Measurements from ENCODE around the gene LRRC61.

LRRC61 gene

GRCh38 chr7:150368096-150368883 is 45.1 kb downstream of the LRRC61 start, which contains the start of gene REPIN1 (continued):
- no peak; the same call in none of the 2 replicates for TF ChIP-seq ZBTB10 (tag by site-specific recombination; IDR thresholded peaks at IDR 0.05)
- TF ChIP-seq ZBTB6 (tag by site-specific recombination; IDR thresholded peaks at IDR 0.05), result 0 out of 2 replicates have a peak, but pooled peaks have one; percentile 46
- no peak for TF ChIP-seq ZNF169 (tag by site-specific recombination; IDR thresholded peaks at IDR 0.05)
- no peak for TF ChIP-seq ZNF280D (tag by site-specific recombination; IDR thresholded peaks at IDR 0.05)
- TF ChIP-seq ZSCAN30 (tag by site-specific recombination; IDR thresholded peaks at IDR 0.05), result peak; percentile 65
- TF ChIP-seq ZNF335 (tag by site-specific recombination; conservative IDR thresholded peaks at IDR 0.05), result peak; percentile 81
- TF ChIP-seq ZNF184 (tag by site-specific recombination; IDR thresholded peaks at IDR 0.05), result 0 out of 2 replicates have a peak, but pooled peaks have one; percentile 40
- peak; percentile 62; the same call in 1 of the 2 replicates for TF ChIP-seq ZNF629 (tag by site-specific recombination; IDR thresholded peaks at IDR 0.05)
- TF ChIP-seq MYNN (tag by site-specific recombination; IDR thresholded peaks at IDR 0.05; ENCODE audit: borderline replicate concordance), result no peak
- no peak for TF ChIP-seq ZNF433 (tag by site-specific recombination; IDR thresholded peaks at IDR 0.05; ENCODE audit: low read depth)
- TF ChIP-seq REPIN1 (tag by site-specific recombination; IDR thresholded peaks at IDR 0.05; ENCODE audit: low read depth), result no peak
- no peak for TF ChIP-seq ZNF529 (tag by site-specific recombination; IDR thresholded peaks at IDR 0.05; ENCODE audit: insufficient replicate concordance)
- TF ChIP-seq PRDM4 (tag by site-specific recombination; IDR thresholded peaks at IDR 0.05), result no peak
- TF ChIP-seq ZNF2 (tag by site-specific recombination; IDR thresholded peaks at IDR 0.05), result peak; percentile 81
- TF ChIP-seq ZNF843 (tag by site-specific recombination; IDR thresholded peaks at IDR 0.05), result peak; percentile 51
- TF ChIP-seq ZNF600 (tag by site-specific recombination; IDR thresholded peaks at IDR 0.05), result peak; percentile 25; the same call in 1 of the 2 replicates
- TF ChIP-seq ZXDB (tag by site-specific recombination; IDR thresholded peaks at IDR 0.05), result peak; percentile 67
- no peak for TF ChIP-seq ZSCAN18 (tag by site-specific recombination; IDR thresholded peaks at IDR 0.05)
- TF ChIP-seq ZNF292 (tag by site-specific recombination; IDR thresholded peaks at IDR 0.05; ENCODE audit: borderline replicate concordance, low read depth), result no peak
- TF ChIP-seq ZFP41 (tag by site-specific recombination; IDR thresholded peaks at IDR 0.05; ENCODE audit: borderline replicate concordance), result no peak
- peak; percentile 73 for TF ChIP-seq ZIC2 (tag by site-specific recombination; IDR thresholded peaks at IDR 0.05)
- peak; percentile 51; the same call in 1 of the 2 replicates for TF ChIP-seq KLF8 (tag by site-specific recombination; IDR thresholded peaks at IDR 0.05)
- no peak for TF ChIP-seq ZNF26 (tag by site-specific recombination; IDR thresholded peaks at IDR 0.05)
- peak; percentile 91; the same call in 1 of the 2 replicates for TF ChIP-seq ZNF768 (tag by site-specific recombination; IDR thresholded peaks at IDR 0.05)
